Neural cell (in vitro differentiated cells): ENCODE results near the gene RBSN.

Experiments
- CTCF ChIP-seq: fragments of 450-650 bp; IDR thresholded peaks from 2 replicates; pipeline ENCODE4 v1.5.1; 2014; ENCODE audit warnings: antibody characterized with exemption, mild to moderate bottlenecking, moderate library complexity; ENCODE audit not compliant: poor library complexity, severe bottlenecking
- EP300 ChIP-seq: fragments of 450-650 bp; conservative IDR thresholded peaks from 2 replicates; pipeline ENCODE4 v1.6.1; 2014; ENCODE audit warnings: antibody characterized with exemption, mild to moderate bottlenecking, moderate library complexity; ENCODE audit not compliant: poor library complexity, severe bottlenecking
- POLR2AphosphoS5 ChIP-seq: IDR thresholded peaks from 2 replicates; pipeline ENCODE4 v1.6.1; 2012
- RAD21 ChIP-seq: fragments of 450-650 bp; conservative IDR thresholded peaks from 2 replicates; pipeline ENCODE4 v1.6.1; 2014; ENCODE audit warnings: antibody characterized with exemption, mild to moderate bottlenecking, moderate library complexity
- REST ChIP-seq: IDR thresholded peaks from 2 replicates; pipeline ENCODE4 v1.6.1; 2012; ENCODE audit warnings: borderline replicate concordance
- SMC3 ChIP-seq: fragments of 450-650 bp; conservative IDR thresholded peaks from 2 replicates; pipeline ENCODE4 v1.6.1; 2014; ENCODE audit warnings: antibody characterized with exemption, mild to moderate bottlenecking, moderate library complexity; ENCODE audit not compliant: poor library complexity
- TAF1 ChIP-seq: IDR thresholded peaks from 2 replicates; pipeline ENCODE4 v1.6.1; 2012; ENCODE audit warnings: low read depth

- TF ChIP-seq CTCF: no peak
- TF ChIP-seq EP300: no peak
- no peak for TF ChIP-seq TAF1
- TF ChIP-seq SMC3: no peak
- no peak for TF ChIP-seq POLR2AphosphoS5
- no peak for TF ChIP-seq RAD21
- no peak for TF ChIP-seq REST
These were observed 49.4 kb downstream of the RBSN start for GRCh38 chr3:15049584-15049983.
